BLaER1 treated with 17β-estradiol and CSF1 and Interleukin-3, amounts not matched to agents 10 nM and 100 nM (cell line): ENCODE data around the gene SUN1.

Experiments
- H3K27ac ChIP-seq, 11 experiments: shearing (Covaris generic); formaldehyde crosslinking; 2 replicates each; pipeline ENCODE4 v1.8.1; 2022
- H3K27me3 ChIP-seq, 11 experiments: shearing (Covaris generic); formaldehyde crosslinking; 2 replicates each; pipeline ENCODE4 v1.8.1; 2022
- H3K36me3 ChIP-seq, 11 experiments: shearing (Covaris generic); formaldehyde crosslinking; 2 replicates each; pipeline ENCODE4 v1.8.1; 2022
- H3K4me1 ChIP-seq, 10 experiments: shearing (Covaris generic); formaldehyde crosslinking; 2 replicates each; pipeline ENCODE4 v1.8.1; 2022
- H3K4me2 ChIP-seq, 11 experiments: shearing (Covaris generic); formaldehyde crosslinking; 2 replicates each; pipeline ENCODE4 v1.8.1; 2022
- H3K4me3 ChIP-seq, 10 experiments: shearing (Covaris generic); formaldehyde crosslinking; 2 replicates each; pipeline ENCODE4 v1.8.1; 2022
- H3K9ac ChIP-seq, 11 experiments: shearing (Covaris generic); formaldehyde crosslinking; 2 replicates each; pipeline ENCODE4 v1.8.1; 2022
- H3K9me3 ChIP-seq, 11 experiments: shearing (Covaris generic); formaldehyde crosslinking; replicated peaks in 1 of 11; 2 replicates each; pipeline ENCODE4 v1.8.1; 2022
- H4K20me1 ChIP-seq, 11 experiments: shearing (Covaris generic); formaldehyde crosslinking; 2 replicates each; pipeline ENCODE4 v1.8.1; 2022
- Cebpa-rat ChIP-seq, 11 experiments: shearing (Covaris generic); IDR thresholded peaks; 2 replicates each; pipeline ENCODE4 v1.8.1; 2022

Gene SUN1

DNA sequence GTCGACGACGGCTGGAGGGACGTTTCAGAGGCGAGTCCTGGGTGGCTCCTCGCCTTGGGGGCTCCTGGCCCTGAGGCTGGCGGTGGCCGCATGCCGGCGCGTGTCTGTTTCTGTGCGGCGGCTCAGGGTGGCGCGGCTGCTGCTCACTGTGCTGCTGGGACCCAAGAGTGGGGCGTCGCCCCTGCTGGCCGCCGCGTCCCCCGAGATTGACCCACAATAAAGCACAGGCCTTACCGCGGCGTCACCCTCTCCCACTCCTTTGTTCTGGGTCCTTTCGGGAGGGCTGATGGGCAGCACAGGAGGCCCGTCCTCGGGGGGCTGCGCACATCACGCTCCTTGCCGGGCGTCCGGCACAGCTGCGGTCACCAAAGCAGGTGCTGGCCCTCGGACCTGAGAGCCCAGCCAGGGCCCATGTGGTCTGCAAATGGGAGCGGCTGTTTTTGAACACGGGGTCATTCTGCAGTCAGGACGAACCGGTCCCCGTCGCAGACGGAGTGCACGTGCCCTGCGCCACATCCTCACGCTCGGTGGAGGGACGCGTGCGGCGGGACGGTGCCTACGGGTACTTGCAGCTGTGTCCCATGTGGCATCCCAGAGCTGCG is 63.3 kb downstream of the SUN1 start:
- Histone ChIP-seq H3K9me3 (no peaks in the 10 kb centered on the region), H3K4me1 (peaks cover 0 to 8% (median 2%) of the 10 kb centered on the region in 10 experiments; a peak in 13 of 20 replicates), H3K27ac (no peak overlapping the region), H4K20me1 (peaks cover 58 to 100% (median 97%) of the 10 kb centered on the region in 11 experiments), H3K4me3 (no peak overlapping the region), H3K4me2 (no peak overlapping the region), H3K9ac (no peak overlapping the region), H3K27me3 (no peaks in the 10 kb centered on the region), H3K36me3 (peaks cover 90 to 100% (median 99%) of the 10 kb centered on the region in 11 experiments)
- no peak for TF ChIP-seq Cebpa-rat (IDR thresholded peaks at IDR 0.05)

DNA sequence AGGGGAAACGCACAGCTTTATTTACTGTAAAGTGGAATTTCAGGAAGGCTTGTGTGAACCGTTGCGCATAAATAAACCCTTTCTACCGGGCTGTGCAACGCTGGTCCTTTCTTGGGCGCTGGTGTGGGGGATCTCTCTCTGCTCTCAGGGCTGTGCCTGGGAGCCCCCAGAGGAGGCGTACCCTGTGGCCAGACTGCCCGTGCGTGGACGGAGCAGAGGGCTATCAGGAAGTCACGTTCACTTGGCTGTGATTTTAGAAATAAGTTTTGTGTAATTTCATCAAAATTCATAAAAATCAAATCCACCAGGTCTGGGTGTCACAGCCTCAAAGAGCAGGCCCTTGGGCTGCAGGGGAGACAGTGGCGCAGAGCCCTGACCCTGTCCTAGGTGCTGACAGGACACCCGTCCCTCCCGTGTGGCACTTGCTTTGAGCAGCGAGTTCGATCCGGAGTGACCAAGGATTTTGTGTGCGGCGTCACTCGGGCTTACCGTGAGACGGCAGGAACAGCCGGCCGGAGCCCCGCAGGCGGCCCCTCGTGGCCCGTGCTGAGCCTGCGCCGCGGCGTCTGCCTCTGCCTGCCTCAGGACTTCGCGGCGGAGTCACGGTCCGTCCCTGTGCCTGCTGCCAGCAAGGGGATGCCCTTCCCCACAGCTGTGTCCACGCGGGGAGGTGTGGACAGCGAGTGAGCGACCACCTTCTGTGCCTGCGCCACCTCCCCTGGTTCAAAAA is 64.2 kb downstream of the SUN1 start:
- Histone ChIP-seq H3K9ac (no peak overlapping the region), H3K27me3 (no peaks in the 10 kb centered on the region), H3K9me3 (no peaks in the 10 kb centered on the region), H3K36me3 (peaks cover 85 to 98% (median 93%) of the 10 kb centered on the region in 11 experiments), H4K20me1 (peaks cover 58 to 99% (median 95%) of the 10 kb centered on the region in 11 experiments), H3K4me2 (no peak overlapping the region), H3K4me3 (no peak overlapping the region), H3K4me1 (peaks cover 6 to 16% (median 10%) of the 10 kb centered on the region in 10 experiments), H3K27ac (no peak overlapping the region)
- no peak for TF ChIP-seq Cebpa-rat (IDR thresholded peaks at IDR 0.05)

DNA sequence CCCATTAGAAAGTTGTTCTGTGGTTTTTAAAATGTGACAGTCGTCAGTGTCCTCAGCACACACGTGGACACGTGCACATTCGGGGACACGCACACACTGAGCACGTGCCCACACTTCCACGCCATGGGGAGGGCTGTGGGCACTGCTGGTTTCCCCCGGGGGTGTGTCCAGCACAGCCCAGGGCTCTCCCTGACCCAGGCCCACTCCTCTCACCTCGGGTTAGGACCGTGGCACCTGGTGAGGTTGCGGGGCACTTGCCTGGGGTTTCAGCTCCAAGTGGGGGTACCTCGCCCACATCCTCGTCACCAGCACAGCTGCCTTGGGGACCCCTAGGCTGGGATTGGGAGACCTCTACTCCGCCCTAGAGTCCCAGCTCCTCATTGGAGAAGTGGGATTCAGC is 64.8 kb downstream of the SUN1 start:
- Histone ChIP-seq H3K9me3 (no peaks in the 10 kb centered on the region), H3K9ac (no peak overlapping the region), H3K4me3 (no peak overlapping the region), H3K27me3 (no peaks in the 10 kb centered on the region), H3K4me1 (peaks cover 11 to 20% (median 15%) of the 10 kb centered on the region in 10 experiments), H4K20me1 (peaks cover 55 to 96% (median 91%) of the 10 kb centered on the region in 11 experiments), H3K4me2 (no peak overlapping the region), H3K27ac (no peak overlapping the region), H3K36me3 (peaks cover 79 to 94% (median 88%) of the 10 kb centered on the region in 11 experiments)
- TF ChIP-seq Cebpa-rat (IDR thresholded peaks at IDR 0.05), result no peak

DNA sequence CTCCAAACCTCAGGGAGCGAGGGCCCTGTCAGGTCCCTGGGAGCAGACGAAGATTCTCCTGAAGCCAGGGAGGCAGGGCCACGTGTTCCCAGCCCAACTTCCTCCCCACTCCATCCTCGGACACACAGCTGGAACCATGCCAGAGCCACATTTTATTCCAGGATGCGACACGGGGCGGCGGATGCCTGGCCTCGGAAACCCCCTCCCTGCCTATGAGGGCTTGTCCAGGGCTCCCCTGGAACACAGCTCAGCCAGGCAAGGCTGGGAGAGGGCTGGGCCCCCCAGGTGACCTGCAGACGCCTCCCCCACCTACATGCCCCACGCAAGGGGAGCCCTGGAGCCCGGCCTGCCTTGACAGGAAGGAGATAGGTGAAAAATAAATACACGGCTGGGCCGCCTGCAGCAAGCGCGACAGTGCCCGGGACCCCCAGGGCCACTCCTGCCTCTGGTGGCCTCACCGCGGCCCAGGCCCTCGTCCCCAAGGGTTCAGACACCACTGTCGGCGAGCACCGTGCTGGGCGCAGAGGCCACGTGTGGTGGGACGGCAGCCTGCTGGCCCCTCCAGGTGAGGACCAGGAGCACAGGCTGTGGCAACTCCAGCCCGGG is 65.6 kb downstream of the SUN1 start:
- peaks cover 71 to 90% (median 83%) of the 10 kb centered on the region in 11 experiments for H3K36me3 ChIP-seq
- no peak for TF ChIP-seq Cebpa-rat (IDR thresholded peaks at IDR 0.05)
- H3K27ac ChIP-seq, result no peak overlapping the region
- peaks cover 53 to 96% (median 88%) of the 10 kb centered on the region in 11 experiments for H4K20me1 ChIP-seq
- H3K4me3 ChIP-seq, result no peak overlapping the region
- H3K4me2 ChIP-seq, result no peak overlapping the region
- H3K9me3 ChIP-seq, result no peaks in the 10 kb centered on the region
- H3K27me3 ChIP-seq, result no peaks in the 10 kb centered on the region
- H3K4me1 ChIP-seq, result peaks cover 14 to 25% (median 19%) of the 10 kb centered on the region in 10 experiments
- no peak overlapping the region for H3K9ac ChIP-seq

DNA sequence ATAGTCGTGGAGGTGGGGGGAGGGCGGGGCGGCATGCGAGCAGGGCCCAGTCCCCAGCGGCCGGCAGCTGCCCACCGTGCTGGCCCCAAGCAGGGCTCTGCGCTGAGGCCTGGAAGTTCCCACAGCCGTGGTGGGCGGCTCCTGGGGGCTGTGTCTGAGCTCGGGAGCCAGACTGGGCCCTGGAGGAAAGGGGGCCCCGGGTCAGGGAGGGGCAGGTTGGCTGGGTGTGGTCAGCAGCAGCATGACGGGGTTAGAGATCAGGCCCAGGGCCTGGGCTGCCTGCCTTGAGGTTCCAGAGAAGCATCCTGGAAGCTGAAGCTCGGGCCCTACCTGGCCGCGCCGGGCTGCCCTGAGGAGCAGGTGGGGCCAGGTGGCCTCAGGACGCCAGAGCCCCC is 66.2 kb downstream of the SUN1 start:
- H3K36me3 ChIP-seq, result peaks cover 68 to 90% (median 83%) of the 10 kb centered on the region in 11 experiments
- H3K4me3 ChIP-seq, result no peak overlapping the region
- no peak overlapping the region for H3K27ac ChIP-seq
- H3K4me2 ChIP-seq, result no peak overlapping the region
- H3K4me1 ChIP-seq, result peaks cover 14 to 31% (median 25%) of the 10 kb centered on the region in 10 experiments
- H3K9ac ChIP-seq, result no peak overlapping the region
- no peaks in the 10 kb centered on the region for H3K27me3 ChIP-seq
- TF ChIP-seq Cebpa-rat (IDR thresholded peaks at IDR 0.05), result no peak
- H3K9me3 ChIP-seq, result no peaks in the 10 kb centered on the region
- H4K20me1 ChIP-seq, result peaks cover 56 to 96% (median 88%) of the 10 kb centered on the region in 11 experiments

DNA sequence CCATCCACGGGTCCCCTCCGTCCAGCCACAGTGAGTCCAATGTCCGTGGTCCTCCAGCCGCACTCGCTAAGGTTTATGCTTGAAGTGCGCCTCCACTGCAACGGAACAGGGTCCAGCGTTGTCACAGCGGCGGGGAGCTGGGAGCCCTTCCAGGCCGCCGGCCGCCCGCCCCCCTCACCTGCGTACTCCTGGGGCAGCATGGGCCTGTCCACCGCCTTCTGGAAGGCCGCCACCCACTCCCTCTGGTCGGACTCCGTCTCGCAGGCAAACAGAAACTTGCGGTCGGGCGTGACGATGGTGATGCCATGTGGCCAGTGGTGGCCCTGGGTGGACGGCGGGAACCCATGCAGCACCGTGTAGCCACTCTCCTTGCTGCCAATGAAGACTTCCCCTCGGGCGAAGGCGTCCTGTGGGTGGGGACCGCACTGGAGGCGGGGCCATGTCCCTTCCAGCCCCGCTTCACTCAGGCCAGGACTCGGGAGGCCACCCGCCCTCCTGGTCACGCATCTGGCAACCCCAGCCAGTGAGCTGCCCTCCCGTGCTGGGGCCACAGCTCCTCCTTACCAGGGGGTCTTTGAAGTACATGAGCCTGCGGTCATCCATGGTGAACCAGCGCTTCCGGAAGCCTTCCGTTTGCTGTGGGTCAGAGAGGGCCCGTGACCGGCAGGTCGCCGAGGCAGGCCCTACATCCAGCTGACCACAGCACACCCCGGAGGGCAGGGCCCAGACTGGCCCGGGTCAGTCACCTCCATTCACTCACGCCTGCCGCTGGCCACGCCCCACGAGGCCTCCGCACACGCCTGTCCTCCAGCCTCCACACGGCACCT is 66.8 kb downstream of the SUN1 start:
- no peak overlapping the region for H3K27ac ChIP-seq
- H3K9me3 ChIP-seq, result no peaks in the 10 kb centered on the region
- TF ChIP-seq Cebpa-rat (IDR thresholded peaks at IDR 0.05), result no peak
- H4K20me1 ChIP-seq, result peaks cover 50 to 96% (median 87%) of the 10 kb centered on the region in 11 experiments
- no peak overlapping the region for H3K9ac ChIP-seq
- no peak overlapping the region for H3K4me2 ChIP-seq
- peaks cover 64 to 90% (median 83%) of the 10 kb centered on the region in 11 experiments for H3K36me3 ChIP-seq
- no peaks in the 10 kb centered on the region for H3K27me3 ChIP-seq
- peaks cover 14 to 37% (median 28%) of the 10 kb centered on the region in 10 experiments for H3K4me1 ChIP-seq
- no peak overlapping the region for H3K4me3 ChIP-seq

DNA sequence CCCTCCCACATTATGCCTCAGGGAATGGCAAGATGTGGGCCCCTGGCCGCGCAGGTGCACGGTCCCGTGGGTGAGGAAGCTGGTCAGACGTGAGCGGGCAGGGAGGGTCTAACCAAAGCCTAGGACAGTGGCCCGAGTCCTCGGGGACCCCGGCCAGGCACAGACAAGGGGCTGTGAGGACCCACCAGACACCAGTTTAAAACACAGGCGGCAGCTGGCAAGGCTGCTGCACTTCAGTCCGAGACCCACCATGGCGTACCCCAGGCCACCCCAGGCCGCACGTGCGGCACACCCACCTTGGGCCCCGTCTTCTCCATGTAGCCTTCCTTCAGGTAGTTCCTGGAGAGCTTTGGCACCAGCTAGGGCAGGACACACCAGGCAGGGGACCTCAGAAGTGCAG is 67.5 kb downstream of the SUN1 start:
- Histone ChIP-seq H3K9ac (no peak overlapping the region), H4K20me1 (peaks cover 47 to 96% (median 86%) of the 10 kb centered on the region in 11 experiments), H3K4me2 (no peak overlapping the region), H3K4me1 (peaks cover 14 to 45% (median 31%) of the 10 kb centered on the region in 10 experiments), H3K27ac (0 out of 22 replicates have a peak overlapping the region, but pooled peaks of 1 of the 11 experiments have one; percentile 18), H3K36me3 (peaks cover 64 to 90% (median 83%) of the 10 kb centered on the region in 11 experiments), H3K9me3 (no peaks in the 10 kb centered on the region), H3K4me3 (no peak overlapping the region), H3K27me3 (peaks cover 0 to 4% (median 0%) of the 10 kb centered on the region in 11 experiments; a peak in 6 of 22 replicates)
- TF ChIP-seq Cebpa-rat (IDR thresholded peaks at IDR 0.05), result no peak

DNA sequence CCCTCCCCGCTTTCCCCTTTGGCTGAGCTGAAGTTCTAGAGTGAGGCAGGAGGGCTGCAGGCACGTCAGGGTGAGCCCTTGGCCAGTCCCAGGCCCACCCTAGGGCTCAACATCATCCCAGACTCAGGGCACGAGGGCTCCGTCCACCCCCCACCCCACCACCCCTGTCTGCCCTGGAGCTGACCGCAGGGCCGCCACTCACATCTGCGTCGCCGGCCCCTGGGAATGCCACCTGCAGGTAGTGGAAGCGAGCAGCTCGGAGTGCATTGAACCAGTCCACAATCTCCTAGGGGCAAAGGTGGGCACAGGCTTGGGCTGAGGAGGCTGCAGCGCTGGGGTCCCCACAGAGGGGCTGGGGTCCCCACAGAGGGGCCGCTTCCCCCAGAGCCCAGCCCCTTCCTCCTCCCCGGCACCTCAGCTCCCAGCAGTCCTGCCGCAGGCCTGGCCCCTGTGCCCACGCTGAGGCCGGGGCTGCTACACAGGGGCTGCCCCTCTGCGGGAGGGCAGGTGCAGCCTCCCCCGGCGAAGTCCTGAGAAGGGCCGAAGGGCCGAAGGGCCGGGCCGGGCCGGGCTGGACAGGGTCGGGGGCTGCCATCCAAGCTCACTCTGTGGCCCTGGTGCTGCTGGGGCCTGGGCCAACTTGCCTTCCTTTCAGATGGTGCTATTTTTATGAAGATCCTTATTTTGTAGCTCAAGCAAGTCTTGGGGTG is 68.2 kb downstream of the SUN1 start:
- Histone ChIP-seq H3K9ac (peak overlapping the region in 7 of 11 experiments; percentile 15 to 51 (median 33); a peak in 5 of 22 replicates), H3K9me3 (no peaks in the 10 kb centered on the region), H3K4me3 (no peak overlapping the region), H3K4me2 (peak overlapping the region in 8 of 11 experiments; percentile 43 to 64 (median 58); a peak in 7 of 22 replicates), H3K27me3 (peaks cover 0 to 11% (median 5%) of the 10 kb centered on the region in 11 experiments; a peak in 18 of 22 replicates), H4K20me1 (peaks cover 40 to 94% (median 82%) of the 10 kb centered on the region in 11 experiments), H3K4me1 (peaks cover 14 to 52% (median 31%) of the 10 kb centered on the region in 10 experiments), H3K36me3 (peaks cover 58 to 85% (median 78%) of the 10 kb centered on the region in 11 experiments), H3K27ac (peak overlapping the region in 6 of 11 experiments; percentile 3 to 41 (median 30); a peak in 4 of 22 replicates)
- TF ChIP-seq Cebpa-rat (IDR thresholded peaks at IDR 0.05), result no peak
